ENCODE results near the gene DZIP1. TPM values are rescaled to one million over a fixed set of nuclear protein-coding genes. Genes with fewer than 3 reads are reported as not detected.

DZIP1 gene
- total RNA-seq, 1 experiment from 2014 or later, result 0.17 TPM

DNA sequence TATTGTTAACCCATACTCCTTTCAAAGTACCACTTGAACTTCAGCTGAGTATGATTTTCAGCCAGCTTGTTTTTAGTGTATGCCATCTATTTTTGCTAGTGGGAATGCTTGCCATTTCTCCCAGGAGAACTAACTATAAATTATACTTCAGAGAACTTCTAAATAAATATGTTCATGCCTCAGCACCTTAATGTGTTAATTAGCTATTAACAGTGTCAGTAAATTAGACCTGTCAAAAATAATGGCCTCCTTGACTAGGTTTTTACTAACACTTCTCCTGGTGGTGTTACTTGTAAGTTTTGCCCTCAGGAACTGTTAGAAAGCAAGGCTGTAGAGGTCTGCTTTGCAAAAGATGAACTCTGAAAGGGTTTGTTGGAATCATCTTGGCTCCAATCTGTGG lies 87.5 kb downstream of the DZIP1 start:
- TF ChIP-seq CTCF (IDR thresholded peaks at IDR 0.05 in 2 of 3, conservative IDR thresholded peaks at IDR 0.05 in 1 of 3; ENCODE audit: borderline replicate concordance in 1 of 3, insufficient read depth in 1 of 3, low read depth in 2 of 3, low read length in 2 of 3) (no peak), ATF3 (IDR thresholded peaks at IDR 0.05) (no peak), ZBTB33 (IDR thresholded peaks at IDR 0.05; ENCODE audit: extremely low read depth, insufficient replicate concordance, low read length) (no peak), ELF1 (IDR thresholded peaks at IDR 0.05; ENCODE audit: borderline replicate concordance, low read depth) (no peak), CEBPB (IDR thresholded peaks at IDR 0.05; ENCODE audit: low read depth) (no peak), ZFX (IDR thresholded peaks at IDR 0.05) (no peak), TCF7L2 (IDR thresholded peaks at IDR 0.05; ENCODE audit: borderline replicate concordance, extremely low read depth, insufficient read depth, insufficient read length) (no peak)
- ChIA-PET CTCF (interaction anchor here (0.8 to 1.8 kb wide), 3 partner anchors 16 to 63 kb away, joined by 4 to 8 read pairs (median 4); no protein-coding TSS in a partner anchor), POLR2A (no interaction called here), RAD21 (ENCODE audit: low non-redundant PET in 1 of 2, low total read pairs in 2 of 2, uncharacterized antibody in 2 of 2, unreplicated experiment in 2 of 2) (no interaction called here)
- Histone ChIP-seq H3K27me3 (ENCODE audit: insufficient read depth, low read length) (0 out of 2 replicates have a peak, but pooled peaks cover 10% of the 10 kb centered on the region), H3K79me2 (ENCODE audit: insufficient read depth, low read length) (no peaks in the 10 kb centered on the region), H3K4me1 (ENCODE audit: control insufficient read depth in 1 of 2, insufficient read depth in 2 of 2, low read length in 2 of 2) (no peaks in the 10 kb centered on the region), H3K4me3 (replicated peaks in 1 of 2; ENCODE audit: low read depth in 1 of 2, low read length in 2 of 2) (no peak overlapping the region), H4K20me1 (ENCODE audit: insufficient read depth) (no peaks in the 10 kb centered on the region), H3K36me3 (ENCODE audit: control insufficient read depth in 1 of 2, insufficient read depth in 2 of 2, low read length in 2 of 2) (no peaks in the 10 kb centered on the region), H3K9ac (ENCODE audit: low read length) (no peak overlapping the region), H3K9me3 (ENCODE audit: control insufficient read depth in 1 of 2, insufficient read depth in 1 of 2, low read depth in 1 of 2, low read length in 2 of 2) (no peaks in the 10 kb centered on the region), H2AFZ (ENCODE audit: low read depth, low read length, poor library complexity, severe bottlenecking) (no peak overlapping the region), H3K4me2 (ENCODE audit: low read length) (no peak overlapping the region), H3K27ac (ENCODE audit: low read depth, low read length) (no peak overlapping the region), H3K9me2 (ENCODE audit: insufficient read depth) (no peaks in the 10 kb centered on the region)
- ATAC-seq (no peak), DNase-seq (ENCODE audit: low read depth, low spot score) (no peak)
- intact Hi-C loops (cut with micrococcal nuclease), result no loop called here
- no TSS peak for BruUV-seq (replicated peaks)

All from HCT116 (cell line).